Measurements from ENCODE around the gene KRT25. TPM values are rescaled to one million over a fixed set of nuclear protein-coding genes. Genes with fewer than 3 reads are reported as not detected.

Gene KRT25
- total and polyA plus RNA-seq, 2 of the 8 experiments (the other 6 are each of a cell fraction or from before 2014, with no cell fraction given), result not detected

GRCh38 chr17:40738553-40738952, 16.6 kb downstream of the KRT25 start:
- H4K5ac ChIP-seq (ENCODE audit: insufficient read length, low read depth, low read length), result no peak overlapping the region
- CTCF ChIA-PET (ENCODE audit: partially characterized antibody), result no interaction called here
- peaks cover 6 to 10% of the 10 kb centered on the region in 2 experiments; a peak in 2 of 4 replicates for H3K9me3 ChIP-seq (ENCODE audit: insufficient read depth in 2 of 2, low read depth in 1 of 2, low read length in 1 of 2)
- no peak overlapping the region for H3K9ac ChIP-seq (replicated peaks in 1 of 4; ENCODE audit: extremely low read depth in 1 of 4, low read depth in 3 of 4, low read length in 3 of 4)
- no peak overlapping the region for H2BK120ac ChIP-seq (replicated peaks; ENCODE audit: low read depth, low read length)
- H2BK12ac ChIP-seq (ENCODE audit: low read depth, low read length), result no peak overlapping the region
- no peak overlapping the region for H3K14ac ChIP-seq (ENCODE audit: insufficient read length)
- H3K23me2 ChIP-seq (ENCODE audit: low read depth, low read length), result no peaks in the 10 kb centered on the region
- no peak overlapping the region for H3K27ac ChIP-seq (ENCODE audit: low read depth, low read length)
- H3K79me1 ChIP-seq (ENCODE audit: low read depth, low read length), result no peaks in the 10 kb centered on the region
- 79% methylated on average over 4 of the region's 4 CpGs; no CpG with 5 or more reads in 1 of the 2 experiments for whole genome bisulfite sequencing, 2 experiments (ENCODE audit: extremely low coverage in 1 of 2, insufficient coverage in 1 of 2, insufficient read length in 1 of 2, insufficient replicate concordance in 2 of 2, low coverage in 1 of 2, low lambda C conversion rate in 2 of 2, missing lambda C conversion rate in 1 of 2)
- no peak overlapping the region for H3K4me2 ChIP-seq (ENCODE audit: insufficient read depth in 1 of 2, low read depth in 2 of 2, low read length in 2 of 2)
- no peak overlapping the region for H3K18ac ChIP-seq (ENCODE audit: extremely low read depth, low read length)
- no peak overlapping the region for H3K56ac ChIP-seq (replicated peaks; ENCODE audit: insufficient read length, low read depth, low read length)
- H2AK5ac ChIP-seq (ENCODE audit: low read depth, low read length), result no peak overlapping the region
- no peak overlapping the region for H4K8ac ChIP-seq (ENCODE audit: extremely low read depth, insufficient read depth, low read length)
- no peak for TF ChIP-seq FOSL1 (IDR thresholded peaks at IDR 0.05; ENCODE audit: insufficient read depth, low read depth, low read length)
- no peak for TF ChIP-seq SAP30 (IDR thresholded peaks at IDR 0.05; ENCODE audit: insufficient read depth, insufficient replicate concordance, low read length)
- no peak for TF ChIP-seq EZH2 (IDR thresholded peaks at IDR 0.05; ENCODE audit: low read depth, low read length, severe bottlenecking)
- no peak for TF ChIP-seq CTBP2 (IDR thresholded peaks at IDR 0.05; ENCODE audit: borderline replicate concordance, insufficient read depth, insufficient read length, low read length)
- no peak for TF ChIP-seq SP2 (IDR thresholded peaks at IDR 0.05; ENCODE audit: low read length)
- TF ChIP-seq CBX5 (IDR thresholded peaks at IDR 0.05; ENCODE audit: low read depth, low read length), result no peak
- no peak for TF ChIP-seq MAX (IDR thresholded peaks at IDR 0.05)
- no peak for TF ChIP-seq RXRA (IDR thresholded peaks at IDR 0.05; ENCODE audit: insufficient read depth, low read depth, low read length)
- TF ChIP-seq TBP (IDR thresholded peaks at IDR 0.05; ENCODE audit: low read depth, low read length), result no peak
- no peak overlapping the region for H2AFZ ChIP-seq (ENCODE audit: low read length)
- DNase-seq (ENCODE audit: low read depth in 1 of 2, low spot score in 2 of 2) (no peak), FAIRE-seq (no peak)
- no peak overlapping the region for H3K4ac ChIP-seq (replicated peaks; ENCODE audit: insufficient read length, low read depth, low read length)
- H4K20me1 ChIP-seq (replicated peaks in 1 of 2; ENCODE audit: control insufficient read depth in 1 of 2, insufficient read depth in 2 of 2, low read length in 2 of 2), result no peaks in the 10 kb centered on the region
- no peak overlapping the region for H2BK15ac ChIP-seq (ENCODE audit: low read length)
- H3K36me3 ChIP-seq (ENCODE audit: control insufficient read depth in 2 of 4, insufficient read depth in 4 of 4, low read length in 3 of 4), result no peaks in the 10 kb centered on the region
- H3K23ac ChIP-seq (ENCODE audit: insufficient read length), result no peak overlapping the region
- H3K27me3 ChIP-seq (replicated peaks in 1 of 4; ENCODE audit: control insufficient read depth in 3 of 4, extremely low read depth in 1 of 4, insufficient read depth in 3 of 4, low read length in 3 of 4), result no peaks in the 10 kb centered on the region
- POLR2A ChIA-PET (ENCODE audit: partially characterized antibody), result no interaction called here
- H2BK20ac ChIP-seq (ENCODE audit: low read length), result no peak overlapping the region
- H3K4me1 ChIP-seq (replicated peaks in 1 of 4; ENCODE audit: control insufficient read depth in 3 of 4, insufficient read depth in 4 of 4, low read length in 3 of 4), result no peaks in the 10 kb centered on the region
- H2BK5ac ChIP-seq (ENCODE audit: low read depth, low read length), result no peak overlapping the region
- H4K91ac ChIP-seq (replicated peaks; ENCODE audit: insufficient read length, low read length), result no peak overlapping the region
- no peaks in the 10 kb centered on the region for H3K79me2 ChIP-seq (ENCODE audit: control insufficient read depth in 1 of 2, insufficient read depth in 2 of 2, low read length in 2 of 2)
- no peak overlapping the region for H3K4me3 ChIP-seq (ENCODE audit: extremely low read depth in 1 of 4, insufficient read depth in 2 of 4, low read depth in 3 of 4, low read length in 4 of 4)
